HG03135 (cell line): ENCODE measurements around the gene FAHD2A.
"Not testable (repeated sequence)": the region's sequence is repeated elsewhere in the genome, so short reads cannot be mapped to it uniquely, and the experiment has no call there.

Source experiments
- ATAC-seq: cut with Tn5 transposase; IDR thresholded peaks from one replicate; pipeline ENCODE4 v1.9.1; 2021; ENCODE audit warnings: mild to moderate bottlenecking, moderate library complexity; ENCODE audit not compliant: unreplicated experiment

Gene FAHD2A

GRCh38 chr2:95375532-95376150 lies 26.9 kb upstream of the FAHD2A start:
- ATAC-seq, result no peak

GRCh38 chr2:95376311-95377215 lies 25.9 kb upstream of the FAHD2A start:
- ATAC-seq, result no peak

GRCh38 chr2:95377216-95378123 lies 25.0 kb upstream of the FAHD2A start:
- ATAC-seq, result no peak

GRCh38 chr2:95378281-95378680 lies 24.2 kb upstream of the FAHD2A start:
- not testable (repeated sequence) for ATAC-seq

GRCh38 chr2:95379371-95379831 lies 23.1 kb upstream of the FAHD2A start:
- ATAC-seq, result no peak

- ATAC-seq, result no peak
These were observed 22.2 kb upstream of the FAHD2A start for GRCh38 chr2:95380280-95380679.

GRCh38 chr2:95380731-95381130 lies 21.8 kb upstream of the FAHD2A start:
- no peak for ATAC-seq

- ATAC-seq, result no peak
These were observed 21.0 kb upstream of the FAHD2A start for GRCh38 chr2:95381212-95382191.

GRCh38 chr2:95382192-95382591 lies 20.3 kb upstream of the FAHD2A start:
- ATAC-seq, result no peak

- no peak for ATAC-seq
These were observed 19.5 kb upstream of the FAHD2A start for GRCh38 chr2:95382686-95383634.

GRCh38 chr2:95383635-95384027 lies 18.9 kb upstream of the FAHD2A start:
- no peak for ATAC-seq

GRCh38 chr2:95384854-95385569 lies 17.5 kb upstream of the FAHD2A start:
- ATAC-seq, result no peak

GRCh38 chr2:95385570-95385984 lies 16.9 kb upstream of the FAHD2A start:
- no peak for ATAC-seq

- no peak for ATAC-seq
These were observed 16.5 kb upstream of the FAHD2A start for GRCh38 chr2:95386031-95386430.

- no peak for ATAC-seq
These were observed 15.2 kb upstream of the FAHD2A start for GRCh38 chr2:95387358-95387757.

- no peak for ATAC-seq
These were observed 14.3 kb upstream of the FAHD2A start for GRCh38 chr2:95388091-95388692.

GRCh38 chr2:95388856-95389244 lies 13.7 kb upstream of the FAHD2A start:
- ATAC-seq, result no peak
